ENCODE measurements around the gene ADK. TPM values are rescaled to one million over a fixed set of nuclear protein-coding genes. Genes with fewer than 3 reads are reported as not detected.

Gene ADK
- total and polyA plus RNA-seq, 2 donors (not counting 3 experiments of a cell fraction or from before 2014, with no cell fraction given), result 11.7 to 46.5 TPM

GRCh38 chr10:74333174-74333573 lies 182.2 kb downstream of the ADK start:
- Histone ChIP-seq H4K20me1 (replicated peaks; ENCODE audit: control insufficient read depth, extremely low read depth, insufficient read depth, low read length) (no peaks in the 10 kb centered on the region), H3K4me2 (ENCODE audit: insufficient read depth, low read length) (no peak overlapping the region), H3K9ac (replicated peaks; ENCODE audit: extremely low read depth, insufficient read depth, low read length) (no peak overlapping the region), H3K27ac (ENCODE audit: insufficient read depth, low read depth, low read length) (no peak overlapping the region), H3K4me3 (replicated peaks in 1 of 3; ENCODE audit: insufficient read depth in 1 of 3, low read depth in 1 of 3, low read length in 3 of 3) (no peak overlapping the region), H3K79me2 (ENCODE audit: control insufficient read depth, insufficient read depth, low read length) (peaks cover 28% of the 10 kb centered on the region), H3K4me1 (ENCODE audit: control insufficient read depth, extremely low read depth, insufficient read depth, low read length) (peaks cover 6% of the 10 kb centered on the region), H3K36me3 (ENCODE audit: control insufficient read depth in 2 of 2, extremely low read depth in 1 of 2, insufficient read depth in 2 of 2, low read length in 2 of 2) (no peaks in the 10 kb centered on the region), H3K9me3 (replicated peaks; ENCODE audit: control insufficient read depth, insufficient read depth, low read length) (no peaks in the 10 kb centered on the region), H2AFZ (ENCODE audit: low read depth, low read length) (no peak overlapping the region), H3K9me1 (replicated peaks; ENCODE audit: control insufficient read depth, extremely low read depth, insufficient read depth, low read length) (peaks cover 3% of the 10 kb centered on the region), H3K27me3 (ENCODE audit: control insufficient read depth in 2 of 2, insufficient read depth in 2 of 2, low read length in 2 of 2) (no peaks in the 10 kb centered on the region)
- BruUV-seq (replicated peaks), result no TSS peak
- dilution Hi-C loops (cut with MboI; ENCODE audit: extremely low pct_ligation_motif_present, low sequenced_read_pairs), result no loop called here
- TF ChIP-seq MYC (IDR thresholded peaks at IDR 0.05; ENCODE audit: low read depth, low read length), result no peak
- no peak for TF ChIP-seq POLR2AphosphoS5 (IDR thresholded peaks at IDR 0.05; ENCODE audit: insufficient read depth, low read depth, low read length)
- no peak for TF ChIP-seq POLR2A (IDR thresholded peaks at IDR 0.05; ENCODE audit: low read depth, low read length)
- TF ChIP-seq EZH2 (IDR thresholded peaks at IDR 0.05; ENCODE audit: borderline replicate concordance, low read depth, low read length, severe bottlenecking), result no peak
- no peak for TF ChIP-seq JUN (IDR thresholded peaks at IDR 0.05; ENCODE audit: borderline replicate concordance, insufficient read depth, insufficient read length, low read depth)
- TF ChIP-seq CTCF (IDR thresholded peaks at IDR 0.05; ENCODE audit: extremely low read depth in 1 of 2, insufficient read depth in 1 of 2, low read depth in 1 of 2, low read length in 2 of 2), result no peak
- TF ChIP-seq MAX (IDR thresholded peaks at IDR 0.05; ENCODE audit: insufficient read depth, insufficient read length), result no peak
- TF ChIP-seq FOS (IDR thresholded peaks at IDR 0.05; ENCODE audit: borderline replicate concordance, insufficient read depth, low read length), result no peak
- no peak for TF ChIP-seq GATA2 (IDR thresholded peaks at IDR 0.05; ENCODE audit: insufficient read depth, insufficient read length, low read depth, low read length)
- no peak for DNase-seq (ENCODE audit: low read depth, low spot score)
- CTCF ChIA-PET, result no interaction called here
- POLR2A ChIA-PET, result no interaction called here
- intact Hi-C loops (cut with micrococcal nuclease), result no loop called here
- no peak for FAIRE-seq

Measured in endothelial cell of umbilical vein (primary cell).